Measurements from ENCODE around the gene MICOS13.

DNA sequence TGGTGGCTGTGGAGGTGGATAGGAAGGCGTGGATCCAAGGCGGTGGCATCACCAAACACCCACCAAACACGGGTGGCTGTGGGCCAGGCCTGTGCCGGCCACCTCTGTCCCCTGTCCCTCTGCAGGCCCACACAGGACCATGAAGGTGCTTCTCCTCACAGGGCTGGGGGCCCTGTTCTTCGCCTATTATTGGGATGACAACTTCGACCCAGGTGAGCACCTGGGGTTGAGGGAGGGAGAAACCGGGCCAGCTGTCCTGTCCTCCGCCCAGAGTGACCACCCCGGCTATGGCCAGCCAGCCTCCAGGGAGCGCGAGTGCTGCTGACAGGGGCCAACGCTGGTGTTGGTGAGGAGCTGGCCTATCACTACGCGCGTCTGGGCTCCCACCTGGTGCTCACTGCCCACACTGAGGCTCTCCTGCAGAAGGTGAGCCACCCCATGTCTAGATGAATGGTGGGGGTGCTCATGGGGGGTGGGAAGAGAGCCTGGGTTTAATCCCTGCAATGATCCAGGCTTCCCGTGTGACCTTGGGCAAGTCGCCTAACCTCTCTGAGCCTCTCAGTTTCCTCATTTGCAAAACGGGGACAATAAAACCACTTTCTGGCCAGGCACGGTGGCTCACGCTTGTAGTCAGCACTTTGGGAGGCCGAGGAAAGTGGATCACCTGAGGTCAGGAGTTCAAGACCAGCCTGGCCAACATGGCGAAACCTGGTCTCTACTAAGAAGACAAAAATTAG lies 4.5 kb upstream of the MICOS13 start:
- TF ChIP-seq, protein P1, sequence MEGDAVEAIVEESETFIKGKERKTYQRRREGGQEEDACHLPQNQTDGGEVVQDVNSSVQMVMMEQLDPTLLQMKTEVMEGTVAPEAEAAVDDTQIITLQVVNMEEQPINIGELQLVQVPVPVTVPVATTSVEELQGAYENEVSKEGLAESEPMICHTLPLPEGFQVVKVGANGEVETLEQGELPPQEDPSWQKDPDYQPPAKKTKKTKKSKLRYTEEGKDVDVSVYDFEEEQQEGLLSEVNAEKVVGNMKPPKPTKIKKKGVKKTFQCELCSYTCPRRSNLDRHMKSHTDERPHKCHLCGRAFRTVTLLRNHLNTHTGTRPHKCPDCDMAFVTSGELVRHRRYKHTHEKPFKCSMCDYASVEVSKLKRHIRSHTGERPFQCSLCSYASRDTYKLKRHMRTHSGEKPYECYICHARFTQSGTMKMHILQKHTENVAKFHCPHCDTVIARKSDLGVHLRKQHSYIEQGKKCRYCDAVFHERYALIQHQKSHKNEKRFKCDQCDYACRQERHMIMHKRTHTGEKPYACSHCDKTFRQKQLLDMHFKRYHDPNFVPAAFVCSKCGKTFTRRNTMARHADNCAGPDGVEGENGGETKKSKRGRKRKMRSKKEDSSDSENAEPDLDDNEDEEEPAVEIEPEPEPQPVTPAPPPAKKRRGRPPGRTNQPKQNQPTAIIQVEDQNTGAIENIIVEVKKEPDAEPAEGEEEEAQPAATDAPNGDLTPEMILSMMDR (conservative IDR thresholded peaks at IDR 0.05; ENCODE audit: low read length), result no peak
- no peak for TF ChIP-seq EZH2phosphoT487 (IDR thresholded peaks at IDR 0.05; ENCODE audit: borderline replicate concordance)
